GM12872 (cell line): ENCODE data around the gene ANKS1B.

Experiments used
- CTCF ChIP-seq: IDR thresholded peaks from 3 replicates; pipeline ENCODE4 v1.5.1; 2011; ENCODE audit warnings: low read depth, mild to moderate bottlenecking, low read length, moderate library complexity; ENCODE audit not compliant: insufficient read depth

ANKS1B gene

GRCh38 chr12:98973395-98973794 lies 1011.3 kb downstream of the ANKS1B start:
- no peak for TF ChIP-seq CTCF

- no peak for TF ChIP-seq CTCF
Measured at GRCh38 chr12:98970950-98971349, 1013.8 kb downstream of the ANKS1B start.

GRCh38 chr12:98970210-98970609 lies 1014.5 kb downstream of the ANKS1B start:
- no peak for TF ChIP-seq CTCF

- no peak for TF ChIP-seq CTCF
Measured at GRCh38 chr12:98968896-98969295, 1015.8 kb downstream of the ANKS1B start.

- peak; percentile 71 for TF ChIP-seq CTCF
Measured at GRCh38 chr12:98955284-98955683, 1029.5 kb downstream of the ANKS1B start.

GRCh38 chr12:98954506-98954905 lies 1030.2 kb downstream of the ANKS1B start:
- TF ChIP-seq CTCF = no peak

- no peak for TF ChIP-seq CTCF
Measured at GRCh38 chr12:98951406-98951805, 1033.3 kb downstream of the ANKS1B start.
